K562 (cell line): ENCODE data around the gene ZNF652. TPM values are rescaled to one million over a fixed set of nuclear protein-coding genes. Genes with fewer than 3 reads are reported as not detected.

Source experiments
- ATAC-seq: fragments of 200-7000 bp; cut with Tn5 transposase; 3 replicates; pipeline ENCODE4 v1.9.1; 2020; ENCODE audit warnings: moderate library complexity
- BruUV-seq: library from RNA; stranded (reverse); fragments of 400-500 nt; replicated peaks from 2 replicates; lab custom pipeline; 2021; lab: Mats Ljungman, UMichigan
- CTCF ChIA-PET: fragments of 300-600 bp; formaldehyde crosslinking; extraction: SDS; loops from one replicate; lab custom pipeline; 2021; ENCODE audit warnings: low intra/inter-chr PET ratio; lab: Yijun Ruan, JAX
- POLR2A ChIA-PET: fragments of 300-600, 350-650 bp; sonication (Branson Sonifier 250); formaldehyde crosslinking; extraction: SDS; loops from one replicate; lab custom pipeline; 2021; ENCODE audit warnings: antibody characterized with exemption, inconsistent platforms; lab: Yijun Ruan, JAX
- DNase-seq, 4 experiments: peaks; one replicate each; pipeline versions ENCODE4 v3.0.0 to v3.0.0-alpha.2; 2011 to 2018; ENCODE audit warnings: low spot score in 3 of 4, mixed read lengths in 3 of 4; ENCODE audit errors: extremely low read depth in 1 of 4
- FAIRE-seq: peaks from 2 replicates; lab custom pipeline; 2011; peaks lifted over from hg19 to GRCh38; lab: Jason Lieb, UNC
- H2AFZ ChIP-seq: 2 replicates; pipeline ENCODE4 v1.6.0; 2011; ENCODE audit warnings: low read depth, low read length, control low read depth, inconsistent platforms
- H3K27ac ChIP-seq: fragments of 200-600 bp; 3 replicates; pipeline ENCODE4 v1.8.0; 2011; ENCODE audit warnings: low read depth, mild to moderate bottlenecking, control low read depth, inconsistent platforms, low read length, moderate library complexity, mixed read lengths; ENCODE audit errors: extremely low read depth
- H3K27me3 ChIP-seq, 2 experiments: fragments of 300-600 bp in 1 of 2; 2 replicates in 1 of 2; 3 replicates in 1 of 2; pipeline versions ENCODE4 v1.6.0 to v1.8.0; 2011; ENCODE audit warnings: inconsistent platforms in 2 of 2, low read length in 2 of 2, mild to moderate bottlenecking in 1 of 2, mixed read lengths in 1 of 2, moderate library complexity in 1 of 2; ENCODE audit not compliant: control insufficient read depth in 2 of 2, insufficient read depth in 2 of 2
- H3K36me3 ChIP-seq: fragments of 300-600 bp; 3 replicates; pipeline ENCODE4 v1.8.0; 2011; ENCODE audit warnings: mild to moderate bottlenecking, low read length, inconsistent platforms; ENCODE audit not compliant: control insufficient read depth, insufficient read depth
- H3K4me1 ChIP-seq, 2 experiments: fragments of 200-600 bp in 1 of 2; replicated peaks in 1 of 2; 2 replicates in 1 of 2; 3 replicates in 1 of 2; pipeline versions ENCODE4 v1.5.1 to v1.8.0; 2011; ENCODE audit warnings: inconsistent platforms in 2 of 2, low read length in 2 of 2, mild to moderate bottlenecking in 1 of 2, mixed read lengths in 1 of 2, moderate library complexity in 1 of 2; ENCODE audit not compliant: control insufficient read depth in 2 of 2, insufficient read depth in 2 of 2
- H3K4me2 ChIP-seq: 2 replicates; pipeline ENCODE4 v1.6.1; 2011; ENCODE audit warnings: low read length, control low read depth, inconsistent platforms, mixed read lengths; ENCODE audit not compliant: insufficient read depth
- H3K4me3 ChIP-seq: fragments of 200-600 bp; sonication (generic), shearing (Covaris generic); 2 replicates; pipeline ENCODE4 v1.5.1; 2016; ENCODE audit warnings: control low read depth, inconsistent platforms
- H3K79me2 ChIP-seq: fragments of 200-600 bp; 3 replicates; pipeline ENCODE4 v1.8.0; 2011; ENCODE audit warnings: low read length, inconsistent platforms; ENCODE audit not compliant: control insufficient read depth, insufficient read depth
- H3K9ac ChIP-seq, 2 experiments: 2 replicates each; pipeline versions ENCODE4 v1.6.0 to v1.6.1; 2011; ENCODE audit warnings: low read depth in 2 of 2, low read length in 2 of 2, control low read depth in 1 of 2, inconsistent platforms in 1 of 2, mild to moderate bottlenecking in 1 of 2, mixed read lengths in 1 of 2; ENCODE audit not compliant: insufficient read depth in 1 of 2
- H3K9me1 ChIP-seq: one replicate; pipeline ENCODE4 v1.6.0; 2011; ENCODE audit warnings: inconsistent platforms, mild to moderate bottlenecking, low read length, moderate library complexity; ENCODE audit not compliant: control insufficient read depth, insufficient read depth
- H3K9me3 ChIP-seq: replicated peaks from 2 replicates; pipeline ENCODE4 v1.5.1; 2011; ENCODE audit warnings: low read depth, low read length, inconsistent platforms; ENCODE audit not compliant: control insufficient read depth, insufficient read depth
- H4K20me1 ChIP-seq: replicated peaks from 2 replicates; pipeline ENCODE4 v1.6.1; 2011; ENCODE audit warnings: low read length, inconsistent platforms, mixed read lengths; ENCODE audit not compliant: control insufficient read depth, insufficient read depth
- MAFF ChIP-seq: IDR thresholded peaks from 2 replicates; pipeline ENCODE4 v1.6.1; 2012; ENCODE audit warnings: low read length, improper control_type of control experiment
- MAFG ChIP-seq: fragments of 450-650 bp; conservative IDR thresholded peaks from 2 replicates; pipeline ENCODE4 v1.6.1; 2016; ENCODE audit warnings: missing genetic modification characterization, missing compliant biosample characterization
- MAFK ChIP-seq: IDR thresholded peaks from 2 replicates; pipeline ENCODE4 v1.6.1; 2011; ENCODE audit warnings: low read length, improper control_type of control experiment
- MAX ChIP-seq: sonication (generic); formaldehyde crosslinking; IDR thresholded peaks from 2 replicates; pipeline ENCODE4 v1.9.0; 2022; ENCODE audit warnings: mild to moderate bottlenecking, missing genetic modification reagents
- MEF2A ChIP-seq: IDR thresholded peaks from 2 replicates; pipeline ENCODE4 v1.6.1; 2011; ENCODE audit warnings: low read depth, mild to moderate bottlenecking, low read length, moderate library complexity; ENCODE audit not compliant: control insufficient read depth
- MTA1 ChIP-seq: fragments of 450-650 bp; IDR thresholded peaks from 2 replicates; pipeline ENCODE4 v1.6.1; 2017; ENCODE audit warnings: borderline replicate concordance
- MTF1 ChIP-seq: fragments of 250-450 bp; sonication (Bioruptor Pico); IDR thresholded peaks from 2 replicates; pipeline ENCODE4 v1.9.0; 2021; ENCODE audit warnings: moderate library complexity, mild to moderate bottlenecking, inconsistent platforms, borderline replicate concordance
- NBN ChIP-seq: fragments of 450-650 bp; IDR thresholded peaks from 2 replicates; pipeline ENCODE4 v1.6.1; 2016; ENCODE audit warnings: low read depth, mild to moderate bottlenecking
- NRF1 ChIP-seq, 2 experiments: fragments of 450-650 bp; IDR thresholded peaks in 1 of 2; conservative IDR thresholded peaks in 1 of 2; 2 replicates each; pipeline ENCODE4 v1.6.1; 2014; ENCODE audit warnings: mild to moderate bottlenecking in 2 of 2
- NUFIP1 ChIP-seq: fragments of 450-650 bp; IDR thresholded peaks from 2 replicates; pipeline ENCODE4 v1.6.1; 2018; ENCODE audit not compliant: partially characterized antibody
- SIN3A ChIP-seq, 2 experiments: fragments of 150-350 bp in 1 of 2; IDR thresholded peaks; 2 replicates each; pipeline ENCODE4 v1.6.1; 2011 to 2016; ENCODE audit warnings: borderline replicate concordance in 2 of 2, low read depth in 2 of 2, low read length in 2 of 2, mild to moderate bottlenecking in 2 of 2, moderate library complexity in 2 of 2; ENCODE audit not compliant: control insufficient read depth in 1 of 2
- SLC30A9 ChIP-seq: fragments of 250-450 bp; sonication (Bioruptor Pico); IDR thresholded peaks from 2 replicates; pipeline ENCODE4 v1.8.0; 2022; ENCODE audit warnings: mild to moderate bottlenecking, moderate library complexity
- ZNF253 ChIP-seq: fragments of 250-450 bp; sonication (Bioruptor Pico); conservative IDR thresholded peaks from 2 replicates; pipeline ENCODE4 v1.6.1; 2021; ENCODE audit warnings: mild to moderate bottlenecking
- WGBS: fragments of 100-300 bp; shearing (Covaris generic); methylation state at CpG from one replicate; pipeline ENCODE4 v1.1.6; 2016; ENCODE audit warnings: low coverage, mixed read lengths; ENCODE audit not compliant: insufficient coverage; ENCODE audit errors: missing lambda C conversion rate; 5-methylcytosine and 5-hydroxymethylcytosine counted together
- in situ Hi-C: fragments of 300-500 bp; cut with MboI; formaldehyde crosslinking; loops from 4 replicates; pipeline ENCODE4 v1.15.0; 2018; ENCODE audit warnings: inconsistent platforms, mixed read lengths
- intact Hi-C: fragments of 100-400 bp; cut with micrococcal nuclease; formaldehyde crosslinking; loops from 2 replicates; pipeline ENCODE4 v1.14.2; 2022
- polyA plus RNA-seq, 8 experiments: library from polyadenylated mRNA; depleted of rRNA in 4 of 8; stranded (reverse) in 5 of 8; unstranded in 3 of 8; fragments of >200 nt; fragmentation: Nextera tagmentation in 2 of 8; fragmentation: Illumina TruSeq in 1 of 8; extraction: Ambion mirVana in 2 of 8; extraction: Trizol in 1 of 8; gene quantifications; 2 replicates each; pipeline versions ENCODE4 v1.2.1 to v1.2.3, GENCODE V29; 2011 to 2014; ENCODE audit warnings: inconsistent platforms in 1 of 8, missing spikeins in 1 of 8
- total RNA-seq, 7 experiments: library from RNA; depleted of rRNA in 6 of 7; stranded (reverse); fragments of >200 nt in 6 of 7; fragmentation: Illumina TruSeq in 2 of 7; extraction: Trizol in 2 of 7; gene quantifications; 2 replicates each; pipeline versions ENCODE4 v1.2.1 to v1.2.3, GENCODE V29; 2011 to 2021; ENCODE audit warnings: low replicate concordance in 1 of 7
- TF ChIP-seq, protein P1 (sequence below): sonication (generic); formaldehyde crosslinking; IDR thresholded peaks from 2 replicates; pipeline ENCODE4 v1.8.0; 2022; ENCODE audit warnings: missing genetic modification reagents, mild to moderate bottlenecking, borderline replicate concordance
- TF ChIP-seq, protein P2 (sequence below): fragments of 450-650 bp; IDR thresholded peaks from 2 replicates; pipeline ENCODE4 v1.6.1; 2017; ENCODE audit warnings: antibody characterized with exemption, mild to moderate bottlenecking

The ZNF652 gene
- total and polyA plus RNA-seq, 9 of the 15 experiments (the other 6 are each of a cell fraction or from before 2014, with no cell fraction given) = 5.1 to 15.5 (median 7.8) TPM

DNA sequence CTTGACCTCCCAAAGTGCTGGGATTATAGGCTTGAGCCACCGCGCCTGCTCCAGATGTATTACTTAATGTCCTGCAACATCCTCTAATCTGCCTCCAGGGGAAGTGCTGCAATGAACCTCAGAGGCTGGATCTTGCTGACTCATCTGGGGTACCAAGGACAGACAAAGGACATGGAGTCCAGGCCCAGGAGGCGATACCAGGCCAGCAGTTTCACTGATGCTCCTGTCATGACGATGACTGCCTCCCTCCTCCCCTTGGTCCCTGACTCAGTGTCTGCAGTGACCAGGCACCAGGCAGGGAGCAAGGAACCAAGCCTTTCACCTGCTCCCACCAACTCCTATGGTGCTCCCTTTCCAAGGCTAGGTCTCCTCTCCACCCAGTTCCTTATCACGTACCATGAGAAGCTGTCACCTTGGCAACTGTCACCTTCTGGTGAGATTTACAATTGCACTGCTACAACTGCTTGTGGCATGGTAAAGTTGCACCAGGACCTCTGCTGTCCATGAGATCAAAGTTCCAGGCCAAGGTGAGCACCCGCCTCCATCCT lies 109.8 kb downstream of the ZNF652 start:
- Histone ChIP-seq H3K27ac (no peak overlapping the region; the same call in 2 of the 3 replicates), H2AFZ (peak overlapping the region; percentile 30; the same call in 1 of the 2 replicates), H3K9me3 (no peaks in the 10 kb centered on the region), H3K9me1 (no peaks in the 10 kb centered on the region), H3K4me2 (peak overlapping the region; percentile 63), H3K9ac (no peak overlapping the region; a peak in 1 of 4 replicates), H3K4me1 (peaks cover 9 to 10% of the 10 kb centered on the region in 2 experiments; a peak in 4 of 5 replicates), H3K36me3 (no peaks in the 10 kb centered on the region), H3K79me2 (no peaks in the 10 kb centered on the region), H4K20me1 (no peaks in the 10 kb centered on the region), H3K4me3 (no peak overlapping the region), H3K27me3 (peaks cover 0 to 3% of the 10 kb centered on the region in 2 experiments; a peak in 1 of 5 replicates)
- FAIRE-seq = peak; percentile 77
- POLR2A ChIA-PET = interaction anchor here (1.9 kb wide), 1 partner anchor 12 kb away, joined by 6 read pairs; no protein-coding TSS in a partner anchor
- in situ Hi-C loops (no loop called here), intact Hi-C loops (no loop called here)
- peak; percentile 76 for ATAC-seq
- 21% methylated on average over 6 of the region's 6 CpGs for WGBS
- CTCF ChIA-PET = interaction anchor here (0.6 kb wide), 1 partner anchor 1163 kb away, joined by 3 read pairs; no protein-coding TSS in a partner anchor
- no TSS peak for BruUV-seq
- DNase-seq = peak; percentile 55 to 63 (median 58)
- TF ChIP-seq NUFIP1 (no peak), MAFG (tag) (peak; percentile 97), ZNF253 (no peak), MAFK (peak; percentile 83), MEF2A (no peak), MAFF (peak; percentile 72; the same call in 1 of the 2 replicates), MAX (no peak), MTF1 (no peak), NBN (no peak), MTA1 (no peak), SIN3A (IDR thresholded peaks at IDR 0.05; ENCODE audit: borderline replicate concordance in 2 of 2, control insufficient read depth in 1 of 2, low read depth in 2 of 2, low read length in 2 of 2) (no peak), NRF1 (conservative IDR thresholded peaks at IDR 0.05 in 1 of 2, IDR thresholded peaks at IDR 0.05 in 1 of 2) (peak; percentile 88 to 90), SLC30A9 (CRISPR knock-in tag) (no peak)
- TF ChIP-seq, protein P1, sequence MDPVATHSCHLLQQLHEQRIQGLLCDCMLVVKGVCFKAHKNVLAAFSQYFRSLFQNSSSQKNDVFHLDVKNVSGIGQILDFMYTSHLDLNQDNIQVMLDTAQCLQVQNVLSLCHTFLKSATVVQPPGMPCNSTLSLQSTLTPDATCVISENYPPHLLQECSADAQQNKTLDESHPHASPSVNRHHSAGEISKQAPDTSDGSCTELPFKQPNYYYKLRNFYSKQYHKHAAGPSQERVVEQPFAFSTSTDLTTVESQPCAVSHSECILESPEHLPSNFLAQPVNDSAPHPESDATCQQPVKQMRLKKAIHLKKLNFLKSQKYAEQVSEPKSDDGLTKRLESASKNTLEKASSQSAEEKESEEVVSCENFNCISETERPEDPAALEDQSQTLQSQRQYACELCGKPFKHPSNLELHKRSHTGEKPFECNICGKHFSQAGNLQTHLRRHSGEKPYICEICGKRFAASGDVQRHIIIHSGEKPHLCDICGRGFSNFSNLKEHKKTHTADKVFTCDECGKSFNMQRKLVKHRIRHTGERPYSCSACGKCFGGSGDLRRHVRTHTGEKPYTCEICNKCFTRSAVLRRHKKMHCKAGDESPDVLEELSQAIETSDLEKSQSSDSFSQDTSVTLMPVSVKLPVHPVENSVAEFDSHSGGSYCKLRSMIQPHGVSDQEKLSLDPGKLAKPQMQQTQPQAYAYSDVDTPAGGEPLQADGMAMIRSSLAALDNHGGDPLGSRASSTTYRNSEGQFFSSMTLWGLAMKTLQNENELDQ (CRISPR knock-in tag) = no peak
- TF ChIP-seq, protein P2, sequence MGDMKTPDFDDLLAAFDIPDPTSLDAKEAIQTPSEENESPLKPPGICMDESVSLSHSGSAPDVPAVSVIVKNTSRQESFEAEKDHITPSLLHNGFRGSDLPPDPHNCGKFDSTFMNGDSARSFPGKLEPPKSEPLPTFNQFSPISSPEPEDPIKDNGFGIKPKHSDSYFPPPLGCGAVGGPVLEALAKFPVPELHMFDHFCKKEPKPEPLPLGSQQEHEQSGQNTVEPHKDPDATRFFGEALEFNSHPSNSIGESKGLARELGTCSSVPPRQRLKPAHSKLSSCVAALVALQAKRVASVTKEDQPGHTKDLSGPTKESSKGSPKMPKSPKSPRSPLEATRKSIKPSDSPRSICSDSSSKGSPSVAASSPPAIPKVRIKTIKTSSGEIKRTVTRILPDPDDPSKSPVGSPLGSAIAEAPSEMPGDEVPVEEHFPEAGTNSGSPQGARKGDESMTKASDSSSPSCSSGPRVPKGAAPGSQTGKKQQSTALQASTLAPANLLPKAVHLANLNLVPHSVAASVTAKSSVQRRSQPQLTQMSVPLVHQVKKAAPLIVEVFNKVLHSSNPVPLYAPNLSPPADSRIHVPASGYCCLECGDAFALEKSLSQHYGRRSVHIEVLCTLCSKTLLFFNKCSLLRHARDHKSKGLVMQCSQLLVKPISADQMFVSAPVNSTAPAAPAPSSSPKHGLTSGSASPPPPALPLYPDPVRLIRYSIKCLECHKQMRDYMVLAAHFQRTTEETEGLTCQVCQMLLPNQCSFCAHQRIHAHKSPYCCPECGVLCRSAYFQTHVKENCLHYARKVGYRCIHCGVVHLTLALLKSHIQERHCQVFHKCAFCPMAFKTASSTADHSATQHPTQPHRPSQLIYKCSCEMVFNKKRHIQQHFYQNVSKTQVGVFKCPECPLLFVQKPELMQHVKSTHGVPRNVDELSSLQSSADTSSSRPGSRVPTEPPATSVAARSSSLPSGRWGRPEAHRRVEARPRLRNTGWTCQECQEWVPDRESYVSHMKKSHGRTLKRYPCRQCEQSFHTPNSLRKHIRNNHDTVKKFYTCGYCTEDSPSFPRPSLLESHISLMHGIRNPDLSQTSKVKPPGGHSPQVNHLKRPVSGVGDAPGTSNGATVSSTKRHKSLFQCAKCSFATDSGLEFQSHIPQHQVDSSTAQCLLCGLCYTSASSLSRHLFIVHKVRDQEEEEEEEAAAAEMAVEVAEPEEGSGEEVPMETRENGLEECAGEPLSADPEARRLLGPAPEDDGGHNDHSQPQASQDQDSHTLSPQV = no peak
